SK-N-DZ (cell line): ENCODE measurements around the gene NKIRAS2.

ENCODE experiments used
- DNase-seq: peaks from one replicate; pipeline ENCODE4 v3.0.0-alpha.2; 2015; ENCODE audit warnings: low spot score

Gene NKIRAS2

DNA sequence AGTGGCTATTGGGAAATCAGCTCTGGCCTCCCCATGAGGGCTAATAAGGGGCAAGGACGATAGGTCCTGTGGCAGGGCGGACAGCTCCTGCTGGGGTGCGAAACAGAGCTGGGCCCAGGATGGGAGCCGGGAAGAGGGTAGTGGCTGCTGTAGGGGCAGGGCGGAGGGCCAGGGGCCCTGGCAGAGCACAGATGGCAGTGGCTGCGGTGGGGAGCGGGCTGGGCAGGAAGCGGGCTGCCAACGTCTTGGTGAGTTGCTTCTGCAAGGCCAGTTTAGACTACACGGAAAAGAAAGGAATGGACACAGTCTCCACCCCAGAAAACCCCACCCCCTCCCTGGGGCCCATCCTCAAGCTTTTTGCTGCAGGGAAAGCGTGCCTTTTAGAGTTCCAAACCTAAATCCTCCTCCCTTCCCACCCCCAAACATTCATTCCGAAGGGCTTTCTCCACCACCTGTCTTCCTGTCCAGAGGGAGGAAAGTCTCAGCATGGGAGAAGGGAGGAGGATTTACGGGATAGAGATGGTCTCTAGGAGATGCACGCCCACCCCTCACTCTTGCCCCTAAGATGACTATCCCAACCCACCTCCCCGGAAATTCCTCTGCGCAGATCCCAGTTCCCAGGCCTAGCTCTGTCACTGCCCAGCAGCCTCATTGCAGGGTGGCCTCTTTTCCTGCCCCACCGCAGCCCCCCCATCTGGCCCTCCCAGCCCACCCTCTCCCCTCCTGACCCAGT, 7.1 kb downstream of the NKIRAS2 start:
- no peak for DNase-seq

DNA sequence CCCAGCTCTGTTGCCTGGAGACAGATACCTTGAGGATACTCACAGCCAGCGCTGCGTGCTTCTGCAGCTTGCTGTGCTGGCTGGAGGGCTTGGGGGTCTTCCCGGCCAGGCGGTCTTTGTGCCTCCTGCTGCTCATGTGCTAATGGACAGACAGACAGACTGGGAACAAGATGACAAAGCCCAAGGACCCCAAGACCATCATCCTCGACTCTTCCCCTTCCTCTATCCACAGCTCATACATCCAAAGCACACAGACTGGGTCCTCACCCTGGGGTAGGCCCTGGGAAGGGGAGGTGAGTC, 7.7 kb downstream of the NKIRAS2 start:
- DNase-seq, result no peak

GRCh38 chr17:42027961-42028790, 8.3 kb downstream of the NKIRAS2 start:
- DNase-seq, result peak; percentile 86

DNA sequence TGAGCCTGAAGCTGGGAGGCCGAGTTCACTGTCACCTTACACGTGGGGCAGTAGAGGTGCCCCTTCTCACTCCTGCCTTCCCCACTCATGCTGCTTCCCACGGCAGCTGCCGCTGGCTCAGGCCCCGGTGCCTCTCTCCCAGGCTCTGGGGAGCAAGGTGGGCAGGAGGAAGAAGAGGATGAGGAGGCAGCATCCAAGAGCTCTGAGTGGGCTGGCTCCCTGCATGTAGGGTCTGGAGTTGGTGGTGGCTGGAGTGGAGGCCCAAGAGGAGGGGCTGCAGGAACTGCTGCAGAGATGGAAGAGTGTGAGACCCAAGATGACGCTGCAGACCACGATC, 8.9 kb downstream of the NKIRAS2 start:
- DNase-seq, result no peak

GRCh38 chr17:42031584-42031983, 11.7 kb downstream of the NKIRAS2 start:
- no peak for DNase-seq

GRCh38 chr17:42034059-42034458, 14.2 kb downstream of the NKIRAS2 start:
- DNase-seq, result no peak

DNA sequence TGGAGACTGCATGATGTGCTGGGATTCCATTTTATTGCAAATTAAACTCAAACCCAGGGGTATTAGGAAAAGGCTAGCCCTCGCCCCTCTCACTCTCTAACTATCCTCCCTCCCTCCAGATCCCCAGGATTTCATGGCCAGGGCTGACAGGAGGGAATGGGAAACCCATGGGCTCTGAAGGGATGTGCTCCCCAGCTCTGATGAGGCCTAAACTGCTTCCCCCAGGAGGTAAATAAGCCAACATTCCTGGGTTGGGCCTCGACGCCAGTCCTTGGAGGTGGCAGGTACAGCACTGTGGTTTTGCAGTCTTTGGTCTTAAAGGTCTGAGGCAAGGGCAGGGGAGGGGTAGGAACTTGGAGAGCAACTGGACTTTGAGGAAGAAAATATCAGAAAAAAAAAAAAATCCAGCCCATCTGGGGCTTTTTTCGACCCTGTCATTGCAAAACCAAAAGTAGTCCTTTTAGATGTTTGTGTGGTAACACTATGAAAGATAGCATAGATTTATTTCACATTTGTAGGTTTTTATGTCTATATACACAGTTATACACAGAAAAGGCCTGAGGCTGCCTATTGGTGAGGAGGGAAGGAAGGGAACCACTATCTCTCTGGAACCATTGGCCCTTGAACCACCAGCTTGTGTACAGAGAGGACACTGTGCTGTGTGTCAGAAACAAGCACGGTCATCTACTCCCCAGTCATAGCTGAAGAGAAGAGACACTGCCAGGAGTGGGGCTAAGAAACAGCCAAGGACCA, 18.5 kb downstream of the NKIRAS2 start:
- no peak for DNase-seq

DNA sequence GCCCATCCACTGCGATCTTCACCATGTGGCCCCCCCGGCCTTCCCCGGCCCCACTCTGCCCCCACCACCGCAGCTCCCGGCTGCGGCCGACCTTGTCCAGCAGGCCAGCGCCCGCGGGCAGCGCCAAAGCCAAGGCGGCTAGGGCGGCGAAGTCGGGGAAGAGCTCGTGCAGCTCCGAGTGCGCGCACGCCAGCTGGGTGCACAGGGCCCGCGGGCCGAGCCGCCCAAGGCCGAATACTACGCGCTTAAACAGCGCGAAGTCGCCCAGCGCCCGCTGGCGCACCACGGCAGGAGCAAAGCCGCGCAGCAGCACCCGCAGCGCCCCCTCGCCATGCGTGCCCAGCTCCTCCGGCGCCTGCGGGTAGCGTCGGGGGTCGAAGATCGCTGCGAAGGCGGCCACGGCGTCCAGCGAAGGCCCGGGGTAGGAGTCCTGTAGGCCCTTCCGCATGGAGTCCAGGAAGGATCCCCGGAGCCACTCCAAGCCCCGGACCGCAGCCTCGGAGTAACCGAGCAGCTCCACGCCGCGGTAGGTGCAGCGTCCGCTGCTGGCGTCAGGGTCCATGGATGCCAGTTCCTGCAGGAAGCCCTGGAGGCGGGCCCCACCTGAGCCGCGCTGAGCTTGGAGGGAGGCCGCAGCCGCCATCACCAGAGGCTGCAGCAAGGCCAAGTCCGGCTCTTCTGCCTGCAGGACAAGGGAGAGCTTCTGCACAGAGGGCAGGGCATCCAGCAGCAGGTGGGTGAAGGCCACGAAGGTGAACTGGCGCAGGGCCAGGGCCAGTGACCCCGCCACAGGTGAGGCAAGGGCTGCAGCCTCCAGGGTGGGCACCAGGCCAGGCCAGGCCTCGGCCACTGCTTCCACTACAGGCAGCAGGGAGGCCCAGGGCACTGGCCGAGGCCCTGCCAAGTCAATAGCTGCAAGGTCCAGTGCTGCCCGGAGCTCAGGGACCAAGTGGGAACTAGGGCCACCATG, 20.2 kb downstream of the NKIRAS2 start:
- no peak for DNase-seq

DNA sequence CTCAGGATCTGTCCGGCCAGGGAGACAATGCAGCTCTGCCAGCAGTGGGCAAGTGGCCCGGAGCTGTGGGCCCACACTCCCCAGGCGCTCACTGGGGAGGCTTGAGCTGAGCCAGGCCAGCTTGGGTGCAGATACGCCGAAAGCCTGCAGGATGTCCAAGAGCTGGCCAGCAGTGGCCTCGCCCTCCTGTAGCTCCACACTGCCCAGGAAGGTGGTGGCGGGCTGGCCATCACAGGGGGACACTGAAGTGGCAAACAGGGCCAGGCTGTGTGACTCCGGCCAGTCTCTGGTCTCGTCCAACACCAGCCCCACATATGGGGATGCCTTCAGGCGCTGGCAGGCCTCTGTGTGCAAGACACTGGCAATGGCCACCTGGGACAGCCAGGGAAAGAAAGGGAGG, 20.9 kb downstream of the NKIRAS2 start:
- DNase-seq, result no peak

GRCh38 chr17:42041619-42042018, 21.7 kb downstream of the NKIRAS2 start:
- no peak for DNase-seq

- no peak for DNase-seq
Measured at GRCh38 chr17:42042598-42043319, 22.9 kb downstream of the NKIRAS2 start.

DNA sequence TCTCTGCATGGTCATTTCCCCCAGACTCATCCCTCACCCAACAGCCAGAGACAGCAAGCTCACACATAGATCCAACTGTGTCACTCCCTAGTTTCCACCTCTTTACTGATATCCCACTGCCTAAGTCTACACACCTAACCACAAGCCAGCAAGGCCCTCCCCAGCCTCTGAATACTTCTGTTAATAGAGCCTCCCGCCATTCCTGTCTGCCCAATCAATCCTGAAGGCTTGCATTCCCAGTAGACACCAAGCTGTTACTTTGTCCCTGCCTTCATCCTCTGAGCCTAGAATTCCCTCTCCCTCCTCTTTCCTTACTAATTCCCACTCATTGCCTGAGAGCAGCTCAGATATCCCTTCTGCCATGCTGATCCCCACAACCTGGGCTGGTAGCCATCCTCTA, 25.8 kb downstream of the NKIRAS2 start:
- DNase-seq, result no peak

DNA sequence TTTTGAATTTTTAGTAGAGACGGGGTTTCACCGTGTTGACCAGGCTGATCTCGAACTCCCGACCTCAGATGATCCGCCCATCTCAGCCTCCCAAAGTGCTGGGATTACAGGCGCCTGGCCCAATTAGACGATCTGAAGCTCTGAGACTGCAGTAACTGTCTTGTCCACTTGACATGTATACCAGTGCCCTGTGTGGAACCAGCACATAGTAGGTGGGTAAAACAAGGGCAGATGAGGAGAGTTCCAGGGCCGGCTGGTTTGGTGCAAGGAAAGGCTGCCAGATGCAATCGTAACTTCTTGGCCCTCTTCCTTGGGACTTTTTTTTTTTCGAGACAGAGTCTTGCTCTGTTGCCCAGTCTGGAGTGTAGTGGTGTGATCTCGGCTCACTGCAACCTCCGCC, 27.5 kb downstream of the NKIRAS2 start:
- DNase-seq, result no peak

- DNase-seq, result no peak
Measured at GRCh38 chr17:42049834-42050392, 30.0 kb downstream of the NKIRAS2 start.

DNA sequence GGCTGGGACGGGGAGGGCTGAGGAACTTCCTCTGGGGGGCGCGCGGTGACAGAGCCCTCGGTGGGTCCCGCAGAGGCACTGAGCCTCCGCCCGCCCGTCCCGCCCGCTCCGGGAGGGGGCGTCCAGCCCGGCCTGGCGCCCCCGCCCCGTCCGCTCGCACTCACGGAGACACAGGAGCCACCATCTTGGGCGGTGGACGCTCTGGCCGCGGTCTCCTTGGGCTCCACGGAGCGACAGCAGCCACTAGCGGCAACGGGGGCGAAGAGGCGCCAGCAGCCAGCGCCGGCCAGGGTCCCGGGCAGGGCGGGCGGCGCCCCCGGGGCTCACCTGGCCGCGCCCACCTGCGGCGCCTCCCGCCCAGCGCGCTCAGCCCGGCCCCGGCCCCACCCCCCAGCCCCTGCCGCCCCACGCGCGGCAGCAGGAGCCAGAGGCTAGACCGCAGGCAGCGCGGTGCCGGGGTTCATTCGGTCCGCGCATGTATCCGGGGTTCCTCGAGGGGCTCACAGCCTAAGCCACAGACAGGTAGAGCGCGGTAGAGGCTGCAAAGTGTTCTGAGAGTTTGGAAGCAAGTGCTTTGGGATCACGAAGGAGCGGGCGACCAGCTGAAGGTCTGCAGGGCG, 30.6 kb downstream of the NKIRAS2 start, which contains the start of gene C17orf113:
TSS of gene C17orf113 (minus strand) at position 209 of the 620 bp plus-strand sequence. CDS start 7,225 bp downstream, outside the sequence.
- DNase-seq, result peak; percentile 70

- no peak for DNase-seq
Measured at GRCh38 chr17:42051013-42051400, 31.1 kb downstream of the NKIRAS2 start.

GRCh38 chr17:42051645-42052044, 31.8 kb downstream of the NKIRAS2 start:
- DNase-seq, result no peak

- DNase-seq, result no peak
Measured at GRCh38 chr17:42052346-42052877, 32.5 kb downstream of the NKIRAS2 start.

GRCh38 chr17:42053731-42054500, 34.0 kb downstream of the NKIRAS2 start:
- no peak for DNase-seq
